Fibroblast of lung (primary cell): ENCODE results near the gene GSDMA.

Experiments
- EZH2 ChIP-seq: IDR thresholded peaks from 2 replicates; pipeline ENCODE4 v1.5.1; 2012; ENCODE audit warnings: low read length, control low read depth, mild to moderate bottlenecking; ENCODE audit errors: missing control alignments
- TF ChIP-seq, protein P1 (sequence below), 2 donors: IDR thresholded peaks in 1 of 2; conservative IDR thresholded peaks in 1 of 2; 1 replicate in 1 of 2; 2 replicates in 1 of 2; pipeline ENCODE4 v1.5.1; 2011 to 2012; ENCODE audit warnings: low read length in 2 of 2, control low read depth in 1 of 2, inconsistent platforms in 1 of 2, low read depth in 1 of 2, mild to moderate bottlenecking in 1 of 2

DNA sequence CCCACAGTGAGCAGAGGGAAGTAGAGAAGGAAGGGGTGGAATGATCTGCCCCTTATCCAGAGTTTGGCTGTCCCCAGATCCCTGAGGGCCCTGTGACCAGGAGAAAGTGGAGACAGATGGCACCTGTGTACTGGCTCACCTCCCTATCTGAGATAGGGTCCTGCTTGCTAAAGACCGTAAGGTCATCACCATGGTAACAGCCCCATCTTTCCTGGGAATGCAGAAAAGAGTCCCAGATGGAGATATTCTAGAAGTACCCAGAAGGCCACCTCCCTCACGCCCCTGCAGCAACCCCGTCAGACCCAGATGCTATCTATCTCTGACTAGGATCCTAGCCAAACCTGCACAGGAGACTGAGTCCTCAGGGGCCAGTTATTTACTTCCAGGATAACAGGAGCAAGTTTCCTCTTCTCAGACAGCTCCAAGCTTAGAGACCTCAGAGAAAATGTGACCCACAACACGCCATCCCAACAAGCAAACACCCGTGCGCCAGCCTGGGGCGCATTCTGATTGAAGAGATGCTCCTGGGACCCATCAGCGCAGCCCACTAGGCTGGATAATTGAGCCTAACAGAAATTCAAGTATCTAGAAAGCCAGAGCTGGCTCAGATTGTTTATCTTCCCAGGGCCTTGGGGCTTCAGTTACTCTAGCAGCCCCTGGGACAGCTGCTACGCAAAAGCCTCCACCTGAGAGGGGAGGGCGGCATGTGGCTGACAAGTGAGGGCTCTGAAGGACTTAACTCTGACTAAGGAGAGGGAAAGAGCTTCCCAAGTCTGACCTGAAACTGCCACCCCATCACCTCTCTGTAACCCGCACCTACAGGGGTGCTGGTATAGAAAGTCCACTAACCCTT, 37.3 kb upstream of the GSDMA start:
- TF ChIP-seq, protein P1, sequence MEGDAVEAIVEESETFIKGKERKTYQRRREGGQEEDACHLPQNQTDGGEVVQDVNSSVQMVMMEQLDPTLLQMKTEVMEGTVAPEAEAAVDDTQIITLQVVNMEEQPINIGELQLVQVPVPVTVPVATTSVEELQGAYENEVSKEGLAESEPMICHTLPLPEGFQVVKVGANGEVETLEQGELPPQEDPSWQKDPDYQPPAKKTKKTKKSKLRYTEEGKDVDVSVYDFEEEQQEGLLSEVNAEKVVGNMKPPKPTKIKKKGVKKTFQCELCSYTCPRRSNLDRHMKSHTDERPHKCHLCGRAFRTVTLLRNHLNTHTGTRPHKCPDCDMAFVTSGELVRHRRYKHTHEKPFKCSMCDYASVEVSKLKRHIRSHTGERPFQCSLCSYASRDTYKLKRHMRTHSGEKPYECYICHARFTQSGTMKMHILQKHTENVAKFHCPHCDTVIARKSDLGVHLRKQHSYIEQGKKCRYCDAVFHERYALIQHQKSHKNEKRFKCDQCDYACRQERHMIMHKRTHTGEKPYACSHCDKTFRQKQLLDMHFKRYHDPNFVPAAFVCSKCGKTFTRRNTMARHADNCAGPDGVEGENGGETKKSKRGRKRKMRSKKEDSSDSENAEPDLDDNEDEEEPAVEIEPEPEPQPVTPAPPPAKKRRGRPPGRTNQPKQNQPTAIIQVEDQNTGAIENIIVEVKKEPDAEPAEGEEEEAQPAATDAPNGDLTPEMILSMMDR (conservative IDR thresholded peaks at IDR 0.05 in 1 of 2, IDR thresholded peaks at IDR 0.05 in 1 of 2; ENCODE audit: low read depth in 1 of 2, low read length in 2 of 2), result no peak
- no peak for TF ChIP-seq EZH2
